Karpas-422 (cell line): ENCODE data around the gene CCER1. TPM values are rescaled to one million over a fixed set of nuclear protein-coding genes. Genes with fewer than 3 reads are reported as not detected.

ENCODE experiments used
- DNase-seq: peaks from one replicate; pipeline ENCODE4 v3.0.0-alpha.2; 2015
- H2AFZ ChIP-seq: fragments of 200-600 bp; sonication (generic); 2 replicates; pipeline ENCODE4 v1.6.1; 2014; ENCODE audit warnings: antibody characterized with exemption, low read length, mixed read lengths
- H3K27ac ChIP-seq: fragments of 200-600 bp; sonication (generic); 2 replicates; pipeline ENCODE4 v1.5.1; 2014; ENCODE audit warnings: mild to moderate bottlenecking, low read length, moderate library complexity
- H3K27me3 ChIP-seq: fragments of 200-600 bp; sonication (generic); 2 replicates; pipeline ENCODE4 v1.6.1; 2014; ENCODE audit warnings: low read length, mixed read lengths
- H3K36me3 ChIP-seq: fragments of 200-600 bp; sonication (generic); 2 replicates; pipeline ENCODE4 v1.6.1; 2014; ENCODE audit warnings: low read length, mixed read lengths; ENCODE audit not compliant: insufficient read depth
- H3K4me1 ChIP-seq: fragments of 200-600 bp; sonication (generic); 2 replicates; pipeline ENCODE4 v1.6.1; 2014; ENCODE audit warnings: mild to moderate bottlenecking, low read length, mixed read lengths
- H3K4me2 ChIP-seq: fragments of 200-600 bp; sonication (generic); 2 replicates; pipeline ENCODE4 v1.6.1; 2014; ENCODE audit warnings: low read length, low read depth, mild to moderate bottlenecking; ENCODE audit not compliant: poor library complexity, severe bottlenecking
- H3K4me3 ChIP-seq: fragments of 200-600 bp; sonication (generic); 2 replicates; pipeline ENCODE4 v1.5.1; 2014; ENCODE audit warnings: mild to moderate bottlenecking, antibody characterized with exemption, low read length, mixed read lengths
- H3K79me2 ChIP-seq: fragments of 200-600 bp; sonication (generic); 2 replicates; pipeline ENCODE4 v1.6.1; 2014; ENCODE audit warnings: mild to moderate bottlenecking, low read length, mixed read lengths
- H3K9ac ChIP-seq: fragments of 200-600 bp; sonication (generic); 2 replicates; pipeline ENCODE4 v1.6.0; 2014; ENCODE audit warnings: low read length
- H3K9me2 ChIP-seq: fragments of 200-600 bp; sonication (generic), shearing (Covaris generic); replicated peaks from 2 replicates; pipeline ENCODE4 v1.6.0; 2014; ENCODE audit warnings: mild to moderate bottlenecking, low read length, moderate library complexity; ENCODE audit not compliant: insufficient read depth
- H3K9me3 ChIP-seq: fragments of 300-700, 200-600 bp; sonication (generic); 2 replicates; pipeline ENCODE4 v1.6.1; 2014; ENCODE audit warnings: low read length, mixed read lengths
- H4K20me1 ChIP-seq: fragments of 200-600 bp; sonication (generic); 2 replicates; pipeline ENCODE4 v1.6.1; 2014; ENCODE audit warnings: mild to moderate bottlenecking, antibody characterized with exemption, low read length, low read depth; ENCODE audit not compliant: insufficient read depth
- total RNA-seq: library from RNA; depleted of rRNA; stranded (reverse); fragments of >200 nt; shearing (Covaris generic); gene quantifications from 2 replicates; pipeline ENCODE4 v1.2.3, GENCODE V29; 2014; ENCODE audit warnings: low replicate concordance

The CCER1 gene
- total RNA-seq, 1 experiment from 2014 or later, result not detected

DNA sequence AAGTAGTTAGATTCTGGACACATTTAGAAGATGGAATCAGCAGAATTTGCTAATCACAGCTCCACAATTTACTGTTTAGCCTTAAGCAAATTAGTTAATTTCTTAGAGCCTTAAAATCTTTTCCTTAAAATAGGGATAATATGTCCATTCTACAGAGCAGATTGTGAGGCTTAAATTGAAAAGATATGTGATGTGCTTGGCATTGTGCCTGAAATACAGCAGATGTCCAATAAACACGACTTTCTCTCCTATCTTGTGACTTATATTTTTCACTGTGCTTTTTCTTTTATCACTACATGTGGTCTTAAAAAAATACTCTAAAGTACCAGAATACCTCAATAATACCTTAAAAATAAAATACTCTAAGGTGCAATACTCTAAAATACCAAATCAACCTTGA, 30.6 kb downstream of the CCER1 start:
- no peaks in the 10 kb centered on the region for H3K4me1 ChIP-seq
- no peak overlapping the region for H3K9ac ChIP-seq
- no peaks in the 10 kb centered on the region for H3K9me3 ChIP-seq
- no peak overlapping the region for H3K27ac ChIP-seq
- no peak overlapping the region for H2AFZ ChIP-seq
- no peak for DNase-seq
- no peaks in the 10 kb centered on the region for H3K36me3 ChIP-seq
- H3K4me2 ChIP-seq, result no peak overlapping the region
- H4K20me1 ChIP-seq, result no peaks in the 10 kb centered on the region
- H3K79me2 ChIP-seq, result no peaks in the 10 kb centered on the region
- H3K9me2 ChIP-seq, result no peaks in the 10 kb centered on the region
- H3K4me3 ChIP-seq, result no peak overlapping the region
- no peaks in the 10 kb centered on the region for H3K27me3 ChIP-seq

DNA sequence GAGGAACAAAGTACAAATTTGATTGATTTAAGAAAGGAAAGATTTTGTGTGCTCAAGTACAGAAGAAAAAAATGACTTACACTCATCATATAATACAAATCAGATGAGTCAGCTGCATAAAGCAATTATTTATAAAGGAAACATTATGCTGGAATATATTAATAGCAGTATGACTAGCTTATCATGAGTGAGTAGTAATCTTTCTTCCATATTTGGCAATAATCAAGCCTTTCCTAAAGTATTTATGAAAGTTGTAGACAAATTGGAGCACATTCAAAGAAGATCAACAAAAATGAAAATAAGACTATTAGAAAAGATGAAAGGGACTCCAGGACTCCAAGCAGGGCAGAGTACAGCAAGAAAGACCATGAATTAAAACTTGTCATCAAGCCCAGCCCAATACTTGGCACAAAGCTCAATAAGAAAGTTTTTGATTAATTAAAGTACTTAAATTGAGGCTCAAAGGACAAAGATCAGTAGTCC, 32.8 kb downstream of the CCER1 start:
- no peaks in the 10 kb centered on the region for H3K27me3 ChIP-seq
- no peak overlapping the region for H3K27ac ChIP-seq
- H3K9ac ChIP-seq, result no peak overlapping the region
- H3K36me3 ChIP-seq, result no peaks in the 10 kb centered on the region
- no peaks in the 10 kb centered on the region for H3K79me2 ChIP-seq
- no peaks in the 10 kb centered on the region for H3K9me2 ChIP-seq
- no peak overlapping the region for H3K4me2 ChIP-seq
- H3K4me1 ChIP-seq, result no peaks in the 10 kb centered on the region
- H2AFZ ChIP-seq, result no peak overlapping the region
- no peaks in the 10 kb centered on the region for H3K9me3 ChIP-seq
- DNase-seq, result no peak
- H4K20me1 ChIP-seq, result no peaks in the 10 kb centered on the region
- no peak overlapping the region for H3K4me3 ChIP-seq

DNA sequence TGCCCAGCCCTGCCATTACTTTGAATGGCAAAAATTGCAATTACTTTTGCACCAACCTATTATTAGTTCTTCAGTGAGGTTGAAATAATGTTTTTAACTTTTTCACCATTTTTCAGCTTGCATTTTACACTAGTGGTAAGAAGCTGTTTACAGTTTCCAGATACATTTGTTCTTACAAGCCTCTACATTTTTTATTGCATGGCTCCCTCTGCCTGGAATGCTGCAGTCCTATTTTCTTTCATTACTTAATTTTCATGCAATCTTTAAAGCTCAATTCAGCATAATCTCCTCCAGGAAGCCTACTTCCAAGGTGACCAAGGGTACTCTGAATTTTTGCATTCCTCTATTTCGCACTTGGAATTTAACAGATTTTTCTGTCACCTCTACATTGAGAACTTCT, 33.4 kb downstream of the CCER1 start:
- no peaks in the 10 kb centered on the region for H3K36me3 ChIP-seq
- H3K4me1 ChIP-seq, result no peaks in the 10 kb centered on the region
- no peaks in the 10 kb centered on the region for H4K20me1 ChIP-seq
- no peaks in the 10 kb centered on the region for H3K9me3 ChIP-seq
- no peak overlapping the region for H3K9ac ChIP-seq
- no peak overlapping the region for H3K4me3 ChIP-seq
- no peak overlapping the region for H3K27ac ChIP-seq
- no peaks in the 10 kb centered on the region for H3K27me3 ChIP-seq
- H3K79me2 ChIP-seq, result no peaks in the 10 kb centered on the region
- H3K4me2 ChIP-seq, result no peak overlapping the region
- no peak overlapping the region for H2AFZ ChIP-seq
- DNase-seq, result no peak
- H3K9me2 ChIP-seq, result no peaks in the 10 kb centered on the region

DNA sequence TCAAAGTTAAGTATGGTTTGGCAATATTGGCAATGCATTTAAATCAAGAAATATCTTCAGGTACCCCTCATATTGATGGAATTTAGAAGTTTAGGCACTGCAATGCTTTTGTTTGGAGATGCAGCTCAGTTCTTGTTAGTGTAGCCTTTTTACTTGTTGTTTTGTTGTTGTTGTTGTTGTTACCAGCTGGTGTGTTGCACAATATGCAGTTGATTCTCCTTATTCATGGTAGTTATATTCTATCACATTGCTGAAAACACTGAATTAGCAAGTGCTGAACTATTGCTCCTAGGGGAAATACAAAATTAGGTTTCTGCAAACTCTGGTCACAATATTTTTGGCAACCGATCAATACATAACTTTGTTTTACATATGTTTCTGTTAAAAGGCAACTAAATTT, 34.8 kb downstream of the CCER1 start:
- no peak overlapping the region for H3K4me2 ChIP-seq
- H3K9me2 ChIP-seq, result no peaks in the 10 kb centered on the region
- H3K79me2 ChIP-seq, result no peaks in the 10 kb centered on the region
- DNase-seq, result no peak
- no peak overlapping the region for H2AFZ ChIP-seq
- no peaks in the 10 kb centered on the region for H3K36me3 ChIP-seq
- H4K20me1 ChIP-seq, result no peaks in the 10 kb centered on the region
- H3K9ac ChIP-seq, result no peak overlapping the region
- no peaks in the 10 kb centered on the region for H3K4me1 ChIP-seq
- no peaks in the 10 kb centered on the region for H3K9me3 ChIP-seq
- no peaks in the 10 kb centered on the region for H3K27me3 ChIP-seq
- H3K27ac ChIP-seq, result no peak overlapping the region
- no peak overlapping the region for H3K4me3 ChIP-seq

DNA sequence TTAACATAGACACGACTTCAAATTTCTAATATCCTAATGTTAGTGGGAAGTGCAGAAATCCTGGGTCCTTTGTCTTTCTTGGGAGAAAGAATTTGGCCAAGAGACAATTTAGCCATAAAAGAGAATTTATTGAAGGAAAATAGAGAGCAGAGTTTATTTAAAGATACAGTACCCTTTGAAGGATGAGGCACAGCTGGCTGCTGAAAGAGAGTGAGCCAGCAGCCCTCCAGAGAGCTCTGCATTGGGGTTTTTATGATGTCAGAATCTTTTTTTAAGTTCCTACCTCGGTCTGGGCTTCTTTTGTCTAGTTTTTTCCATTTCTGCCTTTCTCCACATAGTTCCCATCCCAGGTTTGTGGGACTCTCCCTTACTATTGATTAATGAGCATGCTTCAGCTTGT, 37.5 kb downstream of the CCER1 start:
- Histone ChIP-seq H3K9ac (no peak overlapping the region), H3K9me2 (no peaks in the 10 kb centered on the region), H3K27me3 (no peaks in the 10 kb centered on the region), H3K36me3 (no peaks in the 10 kb centered on the region), H3K4me3 (no peak overlapping the region), H3K27ac (no peak overlapping the region), H3K4me2 (no peak overlapping the region), H3K4me1 (no peaks in the 10 kb centered on the region), H3K79me2 (no peaks in the 10 kb centered on the region), H2AFZ (no peak overlapping the region), H4K20me1 (no peaks in the 10 kb centered on the region), H3K9me3 (no peaks in the 10 kb centered on the region)
- no peak for DNase-seq

DNA sequence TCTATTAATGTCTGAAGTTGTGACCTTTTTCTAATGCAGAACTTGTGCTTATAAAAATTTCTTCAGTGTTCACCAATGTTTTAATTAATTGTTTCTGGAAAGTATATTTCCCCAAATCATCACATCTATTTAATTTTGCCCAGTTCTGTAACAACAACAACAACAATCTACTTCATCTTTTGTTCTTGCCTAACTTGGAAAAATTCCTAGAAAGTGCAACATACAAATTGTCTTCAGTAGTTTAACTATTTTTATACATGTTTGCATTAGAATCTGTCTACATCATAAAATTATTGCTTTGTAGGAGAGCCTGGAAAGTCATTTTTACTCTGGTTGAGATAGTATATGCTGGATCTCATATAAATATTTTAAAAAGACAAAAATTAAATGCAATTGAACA, 38.5 kb downstream of the CCER1 start:
- H3K27me3 ChIP-seq, result no peaks in the 10 kb centered on the region
- H3K27ac ChIP-seq, result no peak overlapping the region
- H3K9me2 ChIP-seq, result no peaks in the 10 kb centered on the region
- no peak for DNase-seq
- no peak overlapping the region for H3K9ac ChIP-seq
- H3K9me3 ChIP-seq, result no peaks in the 10 kb centered on the region
- no peak overlapping the region for H3K4me3 ChIP-seq
- no peaks in the 10 kb centered on the region for H3K79me2 ChIP-seq
- H3K4me1 ChIP-seq, result no peaks in the 10 kb centered on the region
- no peaks in the 10 kb centered on the region for H4K20me1 ChIP-seq
- no peak overlapping the region for H2AFZ ChIP-seq
- H3K4me2 ChIP-seq, result no peak overlapping the region
- no peaks in the 10 kb centered on the region for H3K36me3 ChIP-seq

DNA sequence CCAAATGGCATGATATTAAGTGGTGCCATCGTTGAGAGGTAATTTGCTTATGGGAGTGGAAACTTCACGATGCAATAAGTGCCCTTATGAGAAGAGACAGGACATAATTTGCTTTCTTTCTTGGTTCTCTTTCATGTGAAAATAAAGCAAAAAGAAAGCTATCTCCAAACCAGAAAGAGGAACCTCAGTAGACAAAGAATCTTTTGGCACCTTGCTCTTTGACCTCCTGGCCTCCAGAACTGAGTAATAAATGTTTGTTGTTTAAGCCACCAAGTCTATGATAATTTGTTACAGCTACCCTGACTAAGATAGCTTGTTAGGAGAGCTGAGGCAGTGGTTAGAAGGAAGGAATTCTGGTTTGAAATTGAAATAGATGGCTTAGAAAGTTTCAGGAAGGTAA, 39.6 kb downstream of the CCER1 start:
- no peaks in the 10 kb centered on the region for H3K79me2 ChIP-seq
- no peaks in the 10 kb centered on the region for H3K4me1 ChIP-seq
- H3K9me3 ChIP-seq, result no peaks in the 10 kb centered on the region
- H3K36me3 ChIP-seq, result no peaks in the 10 kb centered on the region
- H3K9me2 ChIP-seq, result no peaks in the 10 kb centered on the region
- DNase-seq, result no peak
- no peak overlapping the region for H3K4me2 ChIP-seq
- no peaks in the 10 kb centered on the region for H3K27me3 ChIP-seq
- H2AFZ ChIP-seq, result no peak overlapping the region
- no peak overlapping the region for H3K4me3 ChIP-seq
- no peak overlapping the region for H3K9ac ChIP-seq
- no peak overlapping the region for H3K27ac ChIP-seq
- H4K20me1 ChIP-seq, result no peaks in the 10 kb centered on the region

DNA sequence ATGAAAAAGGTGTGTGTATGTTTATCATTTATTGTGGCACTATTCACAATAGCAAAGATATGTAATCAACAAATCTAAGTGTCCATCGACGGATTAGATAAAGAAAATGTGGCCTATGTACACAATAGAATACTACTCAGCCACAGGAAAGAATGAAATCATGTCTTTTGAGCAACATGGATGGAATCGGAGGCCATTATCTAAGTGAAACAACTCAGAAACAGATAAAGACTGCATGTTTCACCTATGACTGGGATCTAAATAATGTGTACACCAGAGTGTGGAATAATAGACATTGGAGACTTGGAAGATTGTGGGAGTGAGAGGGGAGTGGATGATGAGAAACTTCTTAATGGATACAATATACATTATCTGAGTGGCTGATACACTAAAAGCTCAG, 44.0 kb downstream of the CCER1 start:
- no peak overlapping the region for H3K4me3 ChIP-seq
- H3K9ac ChIP-seq, result no peak overlapping the region
- H3K9me3 ChIP-seq, result no peaks in the 10 kb centered on the region
- H3K27me3 ChIP-seq, result no peaks in the 10 kb centered on the region
- H3K4me2 ChIP-seq, result no peak overlapping the region
- DNase-seq, result no peak
- H3K79me2 ChIP-seq, result no peaks in the 10 kb centered on the region
- no peaks in the 10 kb centered on the region for H3K4me1 ChIP-seq
- H3K9me2 ChIP-seq, result no peaks in the 10 kb centered on the region
- no peak overlapping the region for H3K27ac ChIP-seq
- no peaks in the 10 kb centered on the region for H3K36me3 ChIP-seq
- H4K20me1 ChIP-seq, result no peaks in the 10 kb centered on the region
- H2AFZ ChIP-seq, result no peak overlapping the region
